ENCODE measurements around the gene RHCE.
"Not testable (repeated sequence)": the region's sequence is repeated elsewhere in the genome, so short reads cannot be mapped to it uniquely, and the experiment has no call there.

The RHCE gene

DNA sequence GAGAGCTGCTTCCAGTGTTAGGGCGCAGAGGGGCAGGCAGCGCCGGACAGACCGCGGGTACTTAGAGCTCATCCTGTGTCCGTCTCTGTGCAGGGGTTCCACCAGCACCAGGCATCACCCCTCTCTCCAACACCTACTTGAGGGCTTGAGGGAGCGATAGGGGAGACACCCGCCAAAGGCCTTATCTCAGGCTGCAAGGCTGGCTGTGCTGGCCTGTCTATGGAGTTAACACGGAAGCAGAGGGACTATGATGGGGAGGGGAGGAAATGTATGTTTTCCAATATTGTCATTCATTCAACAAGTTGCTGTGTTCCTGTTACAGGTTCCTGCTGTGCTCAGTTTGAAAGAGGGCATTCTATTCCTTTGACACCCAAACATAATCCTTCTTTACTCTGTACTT lies at the start of gene RHCE:
RHCE (minus strand) TSS at position 111 of the 400 bp plus-strand sequence; CDS start at position 72, 39 bp downstream.
- not testable (repeated sequence) for DNase-seq

GRCh38 chr1:25469177-25469576 lies 48.6 kb upstream of the RHCE start:
- DNase-seq = no peak

DNA sequence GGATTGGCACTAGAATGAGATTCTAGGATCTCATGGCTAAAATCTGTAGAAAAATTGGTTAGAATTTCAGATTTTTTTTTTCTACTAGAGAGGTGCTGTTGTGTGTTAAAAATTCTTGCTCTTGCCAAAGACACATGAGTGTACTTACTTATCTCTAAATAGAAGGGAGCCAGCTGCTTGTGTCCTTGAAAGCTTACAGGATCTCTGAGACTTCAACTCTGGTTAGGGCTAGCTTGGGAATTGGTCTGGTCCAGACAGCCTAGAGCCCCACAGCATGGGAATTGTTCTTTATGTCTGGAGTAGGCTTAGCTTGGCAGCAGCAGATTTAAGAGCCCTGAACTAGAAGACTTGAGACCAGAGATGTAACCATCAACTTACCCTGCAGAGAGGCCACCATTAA lies 47.4 kb upstream of the RHCE start:
- no peak for DNase-seq

GRCh38 chr1:25467616-25468015 lies 47.0 kb upstream of the RHCE start:
- DNase-seq = no peak

DNA sequence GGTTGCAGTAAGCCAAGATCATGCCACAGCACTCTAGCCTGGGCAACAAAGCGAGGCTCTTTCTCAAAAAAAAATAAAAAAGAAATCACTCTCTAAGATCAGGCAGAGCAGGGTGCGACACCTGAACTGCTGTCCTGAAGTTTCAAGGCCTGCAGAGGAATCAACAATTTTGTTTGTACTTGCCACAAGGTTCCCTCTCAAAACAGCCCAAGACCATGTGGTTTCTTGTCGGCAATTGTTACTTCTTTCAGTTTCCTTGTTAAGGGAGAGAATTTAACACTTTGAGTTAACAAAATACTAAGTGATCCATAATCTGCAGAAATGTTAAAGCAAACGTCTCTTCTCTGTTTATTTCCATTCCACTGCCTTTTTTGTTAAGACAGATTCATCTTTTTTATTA lies 46.6 kb upstream of the RHCE start:
- no peak for DNase-seq

DNA sequence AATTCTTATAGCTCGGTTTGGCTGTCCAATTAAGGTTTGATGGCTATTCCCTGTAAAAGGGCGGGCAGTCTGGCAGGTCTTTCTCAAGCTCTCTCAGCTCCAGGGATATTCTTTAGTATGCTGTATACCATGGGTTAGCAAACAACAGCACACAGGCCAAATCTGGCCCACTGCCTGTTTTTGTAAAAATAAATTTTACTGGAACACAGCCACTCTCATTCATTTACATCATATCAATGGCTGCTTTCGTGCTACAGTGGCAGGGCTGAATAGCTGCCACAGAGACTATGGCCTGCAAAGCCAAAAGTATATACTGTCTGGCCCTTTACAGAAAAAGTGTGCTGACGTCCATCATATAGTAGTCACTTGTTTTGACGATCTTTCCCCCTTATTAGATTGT lies 42.1 kb upstream of the RHCE start:
- no peak for DNase-seq

DNA sequence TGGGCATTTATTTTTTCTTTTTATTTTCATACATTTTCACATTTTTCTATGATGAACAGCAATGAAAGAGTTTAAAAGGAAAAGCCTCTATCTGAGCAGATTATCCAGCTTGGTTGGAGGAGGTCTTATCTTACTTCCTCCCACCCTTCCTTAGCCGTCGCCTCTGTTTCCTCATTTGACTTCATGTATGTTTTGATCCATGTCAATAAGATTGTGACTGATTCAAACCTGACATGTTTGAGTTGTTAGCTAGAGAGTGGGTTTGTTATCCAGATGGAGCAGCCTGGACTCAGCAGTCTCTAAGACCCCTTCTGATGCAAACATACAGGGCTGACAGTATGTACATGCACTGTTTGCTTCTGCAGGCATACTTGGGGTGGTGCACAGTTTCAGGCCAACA lies 41.2 kb upstream of the RHCE start:
- no peak for DNase-seq

GRCh38 chr1:25460816-25461215 lies 40.2 kb upstream of the RHCE start:
- DNase-seq = not testable (repeated sequence)

GRCh38 chr1:25460020-25460419 lies 39.4 kb upstream of the RHCE start:
- DNase-seq = no peak

GRCh38 chr1:25458541-25459298 lies 38.1 kb upstream of the RHCE start:
- no peak for DNase-seq

- no peak for DNase-seq
These were observed 35.9 kb upstream of the RHCE start for GRCh38 chr1:25456502-25456901.

- no peak for DNase-seq
These were observed 31.3 kb upstream of the RHCE start for GRCh38 chr1:25451908-25452307.

- no peak for DNase-seq
These were observed 30.3 kb upstream of the RHCE start for GRCh38 chr1:25450891-25451290.

DNA sequence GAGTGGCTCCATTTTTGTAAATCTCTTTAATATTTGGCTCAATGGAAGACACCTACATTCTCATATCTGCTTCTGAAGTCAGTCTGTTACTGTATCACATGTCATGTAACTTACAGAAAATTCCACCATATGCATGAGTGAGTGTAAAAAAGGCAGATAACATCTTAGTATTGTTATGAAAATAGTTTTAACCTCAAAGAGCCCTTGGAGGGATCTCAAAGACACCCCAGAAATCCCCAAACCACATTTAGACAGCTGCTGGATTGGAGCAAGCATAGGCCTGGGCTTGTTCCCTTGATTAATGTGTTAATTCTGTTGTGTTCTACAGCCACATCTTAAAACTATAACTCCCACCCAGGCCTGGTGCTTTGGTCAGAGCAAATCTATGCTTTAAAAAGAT lies 26.9 kb upstream of the RHCE start:
- no peak for DNase-seq

DNA sequence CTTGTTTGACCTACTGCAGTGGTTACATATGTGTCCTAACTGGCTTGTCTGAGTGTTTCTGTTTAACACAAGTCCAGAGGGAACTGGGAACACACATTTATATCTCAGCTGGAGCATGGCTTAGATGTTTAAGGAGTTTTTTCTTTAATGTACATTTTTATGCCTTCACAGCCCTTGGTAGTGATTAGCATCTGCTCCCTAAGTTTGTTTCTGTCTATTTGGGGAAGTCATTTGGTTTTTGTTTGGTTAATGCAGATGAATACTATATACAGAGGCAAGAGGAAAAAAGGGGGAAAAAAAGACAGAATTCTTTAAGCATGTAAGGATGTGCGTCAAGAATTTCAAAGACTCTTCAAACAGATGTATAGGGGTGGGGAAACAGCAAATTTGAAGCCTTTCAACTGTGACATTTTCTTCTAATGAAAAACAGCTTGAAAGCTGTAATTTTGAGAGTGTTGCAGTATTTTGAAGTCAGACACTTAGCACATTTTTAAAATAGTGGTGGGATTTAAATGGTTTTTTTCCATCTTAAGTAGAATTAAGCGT lies 25.4 kb upstream of the RHCE start:
- no peak for DNase-seq

GRCh38 chr1:25444604-25445003 lies 24.0 kb upstream of the RHCE start:
- DNase-seq = not testable (repeated sequence)

- DNase-seq = no peak
These were observed 22.5 kb upstream of the RHCE start for GRCh38 chr1:25443030-25443699.

DNA sequence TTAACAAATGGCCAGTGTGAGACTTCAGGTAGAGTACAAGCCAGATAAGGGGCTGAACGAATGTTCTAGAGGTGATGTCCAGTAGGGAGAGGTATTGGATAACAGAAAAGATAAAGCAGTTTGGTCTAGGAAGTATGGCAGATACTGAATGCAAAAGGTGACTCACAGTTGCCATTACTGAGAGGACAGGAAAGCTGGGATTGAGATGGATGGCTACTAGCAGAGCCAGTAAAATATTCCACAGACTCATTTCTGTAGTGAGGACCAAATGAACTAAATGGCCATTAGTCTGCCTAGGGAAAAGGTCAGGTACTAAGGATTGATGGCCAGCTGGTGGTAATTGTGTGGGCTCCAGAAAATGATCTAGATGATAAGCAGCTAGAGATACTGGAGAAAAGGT lies 21.6 kb upstream of the RHCE start:
- DNase-seq = no peak

GRCh38 chr1:25439287-25439686 lies 18.7 kb upstream of the RHCE start:
- DNase-seq = no peak

GRCh38 chr1:25437672-25438071 lies 17.0 kb upstream of the RHCE start:
- DNase-seq = no peak

- no peak for DNase-seq
These were observed 14.9 kb upstream of the RHCE start for GRCh38 chr1:25435397-25436108.

GRCh38 chr1:25433389-25434186 lies 13.0 kb upstream of the RHCE start:
- DNase-seq = no peak
